Measurements from ENCODE around the gene TNPO2.
"Not testable (repeated sequence)": the region's sequence is repeated elsewhere in the genome, so short reads cannot be mapped to it uniquely, and the experiment has no call there.

Gene TNPO2

DNA sequence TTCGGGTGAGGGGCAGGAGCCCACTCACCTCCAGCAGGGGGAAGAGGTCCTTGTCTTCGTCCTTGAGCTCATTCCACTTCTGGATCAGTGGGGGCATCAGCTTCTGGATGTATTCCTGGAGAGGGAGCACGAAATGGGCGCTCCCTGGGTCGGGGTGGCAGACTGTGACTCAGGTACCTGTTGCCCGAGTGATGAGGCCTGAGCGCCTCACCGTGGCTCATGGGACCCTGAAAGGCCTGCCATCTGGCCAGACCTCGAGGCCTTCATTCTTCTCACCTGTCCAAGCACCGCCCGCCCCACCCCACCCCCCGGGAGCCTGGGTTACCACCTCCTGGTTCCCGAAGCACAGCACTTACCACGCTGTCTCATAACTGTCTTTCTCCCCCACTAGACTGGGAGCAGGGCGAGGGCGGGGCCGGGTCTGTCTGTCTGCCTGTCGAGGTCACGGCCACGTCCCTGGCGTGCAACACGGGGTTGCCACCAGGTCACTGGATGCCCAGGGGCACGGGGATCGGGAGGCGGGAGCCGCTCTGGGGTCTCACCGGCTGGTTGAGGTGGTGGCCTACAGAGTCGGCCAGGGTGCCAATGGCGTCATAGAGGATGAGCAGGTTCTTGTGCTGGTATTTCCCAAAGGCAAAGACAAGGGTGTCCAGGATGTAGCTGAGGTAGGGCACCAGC is 17.9 kb downstream of the TNPO2 start:
- no peak for DNase-seq (ENCODE audit: low spot score)

GRCh38 chr19:12705169-12705568 is 18.6 kb downstream of the TNPO2 start:
- DNase-seq (ENCODE audit: low spot score): no peak

- DNase-seq (ENCODE audit: low spot score): peak; percentile 43
Observed at GRCh38 chr19:12703046-12703445, 20.7 kb downstream of the TNPO2 start.

GRCh38 chr19:12701596-12702282 is 22.0 kb downstream of the TNPO2 start:
- no peak for DNase-seq (ENCODE audit: low spot score)

DNA sequence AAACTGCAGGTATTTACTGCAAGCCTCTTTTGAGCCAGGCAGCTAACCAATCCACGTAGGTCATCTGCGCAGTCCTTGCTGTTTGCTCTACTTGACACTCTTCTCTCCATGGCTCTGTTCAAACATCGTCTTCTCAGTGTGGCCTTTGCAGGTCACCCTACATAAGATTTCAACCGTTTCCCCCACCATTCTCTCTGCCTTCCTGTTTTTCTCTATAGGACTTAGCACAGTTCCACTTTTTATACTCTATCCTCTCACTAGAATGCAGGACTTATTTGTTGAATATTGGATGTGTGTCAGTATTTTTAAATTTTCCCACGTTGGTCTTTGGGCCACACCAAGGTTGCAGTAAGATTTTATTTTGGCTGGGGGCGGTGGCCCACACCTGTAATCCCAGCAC is 25.6 kb downstream of the TNPO2 start:
- no peak for DNase-seq (ENCODE audit: low spot score)

GRCh38 chr19:12697425-12697824 is 26.3 kb downstream of the TNPO2 start:
- not testable (repeated sequence) for DNase-seq (ENCODE audit: low spot score)

DNA sequence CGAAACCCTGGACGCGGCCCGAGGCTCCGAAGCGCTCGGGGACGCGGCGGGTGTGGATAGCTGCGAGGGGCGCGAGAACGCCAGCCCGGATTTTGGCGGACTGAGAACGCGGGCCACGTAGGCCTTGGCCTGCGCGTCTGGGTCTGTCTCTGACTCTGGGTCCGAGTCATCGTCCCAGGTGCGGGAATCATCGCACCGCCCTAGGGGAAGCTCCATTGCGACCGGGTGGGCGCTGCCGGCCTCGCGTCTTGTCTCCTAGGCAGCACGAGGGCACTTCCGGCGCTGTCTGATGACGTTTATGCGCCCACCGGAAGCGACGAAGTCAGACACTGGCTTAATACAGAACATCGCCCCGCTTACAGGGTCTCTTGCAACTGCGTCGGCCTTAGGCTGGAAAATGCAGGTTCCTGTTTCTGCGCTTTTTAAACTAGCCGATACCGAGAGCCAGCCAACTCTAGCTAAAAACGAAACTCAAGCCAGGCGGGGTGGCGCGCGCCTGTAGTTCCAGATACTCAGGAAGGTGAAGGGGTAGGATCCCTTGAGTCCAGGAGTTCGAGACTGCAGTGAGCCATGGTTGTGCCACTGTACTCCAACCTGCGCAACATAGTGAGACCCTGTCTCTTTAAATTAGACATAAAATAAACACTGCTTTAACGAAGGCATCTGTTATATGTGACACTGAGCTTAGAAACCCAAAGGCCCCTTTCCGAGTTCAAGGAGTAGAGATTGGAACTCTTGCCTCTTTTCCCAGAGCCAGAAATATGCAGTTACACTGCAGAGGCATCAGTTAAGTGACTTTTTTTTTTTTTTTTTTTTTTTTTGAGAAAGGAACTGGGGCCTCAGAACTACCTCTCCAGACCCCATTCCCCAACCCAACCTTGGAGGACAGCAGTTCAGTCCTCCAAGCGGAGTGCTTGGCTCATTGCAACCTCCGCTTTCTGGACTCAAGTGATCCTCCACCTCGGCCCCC is 27.1 kb downstream of the TNPO2 start, which contains the start of gene FBXW9:
Gene FBXW9 (minus strand): TSS at position 266 of the 970 bp plus-strand sequence. CDS start 50 bp downstream, at position 216.
- peak; percentile 95 for DNase-seq (ENCODE audit: low spot score)

DNA sequence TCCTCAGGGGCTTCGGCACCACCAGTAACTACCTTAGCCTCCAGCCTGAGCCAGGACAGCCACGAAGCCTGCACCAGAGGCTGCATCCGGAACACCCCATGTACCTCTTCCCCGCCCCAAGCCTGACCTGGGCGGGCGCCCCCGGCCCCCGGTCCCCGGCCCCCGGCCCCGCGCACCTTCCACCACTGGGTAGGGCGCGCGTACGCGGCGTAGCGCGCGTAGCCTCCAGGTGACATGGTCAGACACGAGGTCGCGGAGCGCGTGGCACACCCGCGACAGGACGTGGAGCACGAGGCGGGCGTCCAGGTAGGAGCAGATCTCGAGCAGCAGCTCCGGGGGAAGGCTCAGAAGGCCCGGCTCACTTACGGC is 27.8 kb downstream of the TNPO2 start:
- DNase-seq (ENCODE audit: low spot score): no peak

- no peak for DNase-seq (ENCODE audit: low spot score)
Observed at GRCh38 chr19:12695514-12695913, 28.2 kb downstream of the TNPO2 start.

GRCh38 chr19:12695096-12695495 is 28.6 kb downstream of the TNPO2 start:
- no peak for DNase-seq (ENCODE audit: low spot score)

GRCh38 chr19:12694641-12695040 is 29.1 kb downstream of the TNPO2 start:
- DNase-seq (ENCODE audit: low spot score): no peak

GRCh38 chr19:12692960-12693359 is 30.8 kb downstream of the TNPO2 start:
- DNase-seq (ENCODE audit: low spot score): no peak

DNA sequence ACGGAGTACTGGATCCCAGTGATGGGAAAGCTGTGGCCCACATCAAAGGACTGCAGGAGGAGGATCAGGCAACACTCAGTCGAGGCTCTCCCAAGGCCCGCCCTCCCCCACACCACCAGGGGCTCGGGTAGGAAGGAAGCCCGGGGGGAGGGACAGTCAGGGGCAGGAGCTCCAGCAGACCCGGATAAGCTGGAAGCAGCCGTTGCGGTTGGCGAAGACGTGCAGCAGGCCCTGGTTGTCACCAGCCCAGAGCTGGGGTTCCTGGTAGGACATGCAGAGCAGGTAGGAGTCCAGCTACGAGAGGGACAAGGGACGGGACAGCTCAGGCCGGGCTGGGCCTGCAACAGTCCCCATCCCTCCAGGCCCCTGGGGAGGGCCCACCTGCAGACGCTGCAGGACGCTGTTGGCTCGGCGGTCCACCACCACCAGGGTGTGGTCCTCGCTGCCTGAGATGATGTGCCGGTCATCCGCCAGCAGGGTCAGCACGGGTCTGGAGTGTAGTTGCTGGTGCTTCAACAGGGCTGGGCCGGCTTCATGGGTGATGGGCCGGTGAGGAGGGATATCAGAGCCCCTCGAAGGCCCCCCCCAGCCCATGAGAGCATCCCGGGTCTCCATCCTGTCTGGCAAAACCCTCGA is 34.0 kb downstream of the TNPO2 start:
- no peak for DNase-seq (ENCODE audit: low spot score)

DNA sequence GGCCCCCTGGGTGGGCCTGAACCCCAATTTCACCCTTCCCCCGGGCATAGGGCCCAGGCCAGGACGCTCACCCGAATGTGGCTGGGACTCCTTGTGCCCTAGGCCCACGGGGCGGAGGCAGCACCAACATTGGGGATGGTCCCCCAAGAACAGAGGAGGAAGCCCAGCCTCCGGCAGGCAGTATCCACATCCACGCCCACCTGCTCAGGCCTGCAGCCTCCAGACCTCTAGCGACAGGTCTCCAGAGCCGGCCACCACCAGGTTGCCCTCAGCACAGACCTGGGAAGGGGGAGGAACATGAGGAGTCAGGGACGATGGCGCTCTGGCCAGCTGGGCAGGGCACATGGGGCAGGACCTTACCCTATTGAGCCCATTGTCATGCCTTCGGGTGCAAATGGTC is 34.7 kb downstream of the TNPO2 start:
- no peak for DNase-seq (ENCODE audit: low spot score)

GRCh38 chr19:12687496-12688196 is 36.1 kb downstream of the TNPO2 start, which contains the start of gene GNG14:
Gene GNG14 (plus strand): TSS chr19:12687998. CDS start chr19:12688049, 51 bp downstream.
- DNase-seq (ENCODE audit: low spot score): no peak

DNA sequence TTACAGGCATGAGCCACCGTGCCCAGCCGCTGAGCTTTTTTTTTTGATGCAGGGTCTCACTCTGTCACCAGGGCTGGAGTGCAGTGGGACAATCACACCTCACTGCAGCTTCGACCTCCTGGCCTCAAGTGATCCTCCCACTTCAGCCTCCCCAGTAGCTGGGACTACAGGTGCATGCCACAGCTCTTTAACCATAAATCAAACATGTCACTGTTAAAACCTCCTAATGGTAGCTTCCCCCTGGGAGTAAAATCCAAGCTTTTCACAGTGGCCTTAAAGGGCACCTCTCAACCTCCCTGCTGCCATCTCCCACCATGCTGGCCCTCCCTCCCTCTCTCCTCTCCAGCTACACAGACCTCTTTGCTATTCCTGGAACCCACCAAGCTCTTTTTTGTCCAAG is 37.9 kb downstream of the TNPO2 start:
- no peak for DNase-seq (ENCODE audit: low spot score)

DNA sequence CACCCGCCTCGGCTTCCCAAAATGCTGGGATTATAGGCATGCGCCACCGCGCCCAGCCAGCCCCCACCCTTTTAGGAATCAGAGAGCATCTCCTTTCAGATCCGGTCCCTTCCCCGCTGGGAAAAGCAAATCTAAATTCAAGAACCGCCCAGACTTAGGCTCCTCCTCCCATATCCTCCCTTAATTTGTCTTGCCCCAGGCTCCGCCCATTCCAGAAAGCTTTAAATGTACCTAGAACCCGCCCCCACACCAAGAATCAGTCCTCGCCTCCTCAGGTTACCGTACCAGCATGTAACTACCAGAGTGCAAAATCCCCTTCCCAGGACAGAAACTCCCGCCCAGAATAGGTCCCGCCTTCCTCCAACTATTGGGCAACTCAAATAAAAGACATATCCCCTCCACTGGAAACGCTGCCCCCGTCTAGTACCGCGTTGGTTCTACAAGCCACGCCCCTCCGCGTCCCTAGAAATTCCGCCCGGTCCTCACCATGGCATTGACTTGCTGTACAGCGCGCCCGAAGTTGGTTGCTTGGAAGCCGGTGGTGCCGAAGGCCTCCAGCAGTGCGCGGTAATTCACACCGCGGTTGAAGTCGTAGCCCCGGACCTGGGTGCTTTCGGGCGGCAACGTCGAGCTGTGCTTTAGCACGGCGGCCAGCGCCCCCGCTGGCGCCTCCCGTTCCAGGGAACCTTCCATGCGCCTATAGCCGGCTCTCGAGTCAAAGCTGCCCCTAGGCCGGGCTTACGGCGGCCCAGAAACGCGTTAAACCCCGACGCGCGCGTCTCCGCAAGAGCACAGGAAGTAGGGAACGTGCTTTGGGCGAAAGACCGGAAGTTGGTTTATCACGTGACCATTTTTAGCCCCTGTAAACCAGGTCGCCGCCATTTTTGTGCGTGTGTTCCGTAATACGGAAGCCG is 42.4 kb downstream of the TNPO2 start, which contains the start of gene DHPS:
Gene DHPS (minus strand): TSS at position 807 of the 914 bp plus-strand sequence. CDS start 114 bp downstream, at position 693.
- DNase-seq (ENCODE audit: low spot score): peak; percentile 88

DNA sequence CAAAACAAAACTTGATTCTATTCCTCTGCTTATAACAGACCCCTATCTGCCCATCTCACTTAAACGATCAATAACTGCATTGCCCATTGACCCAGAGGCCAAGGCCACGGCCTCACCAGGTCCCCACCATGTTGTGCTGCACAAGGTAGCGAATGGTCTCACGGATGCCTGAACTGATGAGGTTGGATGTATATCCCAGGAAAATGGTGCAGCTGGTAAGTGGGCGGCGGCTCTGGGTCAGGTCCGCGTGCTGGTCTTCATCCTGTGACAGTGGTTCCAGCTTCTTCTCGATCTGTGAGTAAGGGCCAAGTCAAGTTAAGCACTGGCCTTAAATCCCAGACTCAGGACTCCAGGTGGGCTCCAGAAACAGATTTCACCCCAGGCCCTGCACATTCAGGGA is 43.7 kb downstream of the TNPO2 start:
- DNase-seq (ENCODE audit: low spot score): no peak

DNA sequence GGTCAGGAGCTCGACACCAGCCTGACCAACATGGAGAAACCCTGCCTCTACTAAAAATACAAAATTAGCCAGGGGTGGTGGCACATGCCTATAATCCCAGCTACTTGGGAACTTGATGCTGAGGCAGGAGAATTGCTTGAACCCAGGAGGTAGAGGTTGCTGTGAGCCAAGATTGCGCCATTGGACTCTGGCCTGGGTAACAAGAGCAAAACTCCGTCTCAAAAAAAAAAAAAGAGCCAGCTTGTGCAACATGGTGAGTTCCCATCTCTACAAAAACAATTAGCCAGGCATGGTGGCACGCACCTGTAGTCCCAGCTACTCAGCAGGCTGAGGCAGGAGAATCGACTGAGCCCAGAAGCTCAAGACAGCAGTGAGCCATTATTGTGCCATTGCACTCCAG is 45.7 kb downstream of the TNPO2 start:
- DNase-seq (ENCODE audit: low spot score): not testable (repeated sequence)

DNA sequence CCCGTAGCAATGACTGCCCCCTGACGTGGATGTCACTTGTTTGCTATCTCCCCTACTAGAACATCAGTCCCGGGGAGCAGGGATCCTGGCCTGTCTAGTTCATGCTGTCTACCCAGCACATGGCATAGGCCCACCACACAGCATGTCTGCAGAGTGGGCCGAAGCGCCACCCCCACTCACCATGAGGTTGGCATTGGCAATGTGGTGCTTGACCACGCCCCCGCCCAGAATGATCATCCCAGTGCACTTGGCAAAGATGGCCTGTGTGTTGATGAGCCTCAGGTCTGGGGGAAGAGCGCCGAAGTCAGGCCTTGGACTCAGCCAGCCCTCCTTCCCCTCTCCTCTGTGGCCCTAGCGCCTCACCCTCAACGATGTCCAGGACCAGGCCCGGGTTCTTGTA is 46.8 kb downstream of the TNPO2 start:
- no peak for DNase-seq (ENCODE audit: low spot score)

All from HuH-7 (cell line).